Measurements from ENCODE around the gene GAST. TPM values are rescaled to one million over a fixed set of nuclear protein-coding genes. Genes with fewer than 3 reads are reported as not detected.

GAST gene
- total and polyA plus RNA-seq, 2 of the 13 experiments (the other 11 are each of a cell fraction or from before 2014, with no cell fraction given), result 0.32 to 0.42 TPM

GRCh38 chr17:41734139-41734948, 22.2 kb downstream of the GAST start, which contains the start of gene HAP1 (continued):
- TF ChIP-seq ZNF646 (CRISPR knock-in tag; IDR thresholded peaks at IDR 0.05) (0 out of 2 replicates have a peak, but pooled peaks have one; percentile 51), CERS6 (CRISPR knock-in tag; IDR thresholded peaks at IDR 0.05) (no peak), HNRNPLL (IDR thresholded peaks at IDR 0.05; ENCODE audit: low read depth, low read length, poor library complexity, severe bottlenecking) (peak; percentile 63), ZNF12 (CRISPR knock-in tag; IDR thresholded peaks at IDR 0.05) (no peak), ZNF709 (CRISPR knock-in tag; IDR thresholded peaks at IDR 0.05) (peak; percentile 79; the same call in 1 of the 2 replicates), ZNF766 (CRISPR knock-in tag; IDR thresholded peaks at IDR 0.05; ENCODE audit: borderline replicate concordance) (peak; percentile 68; the same call in 1 of the 2 replicates), MAF1 (CRISPR knock-in tag; IDR thresholded peaks at IDR 0.05; ENCODE audit: borderline replicate concordance) (no peak), RARG (CRISPR knock-in tag; IDR thresholded peaks at IDR 0.05; ENCODE audit: low read depth) (no peak), ZNF816 (CRISPR knock-in tag; IDR thresholded peaks at IDR 0.05; ENCODE audit: borderline replicate concordance) (no peak), ZFP90 (CRISPR knock-in tag; IDR thresholded peaks at IDR 0.05; ENCODE audit: borderline replicate concordance) (no peak), CCDC6 (CRISPR knock-in tag; IDR thresholded peaks at IDR 0.05) (no peak), ZNF142 (CRISPR knock-in tag; IDR thresholded peaks at IDR 0.05) (peak; percentile 1; the same call in 1 of the 2 replicates), MXD4 (CRISPR knock-in tag; IDR thresholded peaks at IDR 0.05) (no peak; the same call in 1 of the 2 replicates), DR1 (CRISPR knock-in tag; IDR thresholded peaks at IDR 0.05) (peak; percentile 84), ZNF432 (CRISPR knock-in tag; IDR thresholded peaks at IDR 0.05; ENCODE audit: borderline replicate concordance) (no peak)

Measured in HepG2 (cell line).